IPS-20b (cell line): ENCODE results near the gene GPANK1.

Source experiments
- H3K27ac ChIP-seq: one replicate; pipeline ENCODE4 v1.5.1; 2013; ENCODE audit warnings: low read length
- H3K27me3 ChIP-seq: 2 replicates; pipeline ENCODE4 v1.6.1; 2013; ENCODE audit warnings: mild to moderate bottlenecking, low read length, inconsistent platforms; ENCODE audit not compliant: insufficient read depth
- H3K36me3 ChIP-seq: 2 replicates; pipeline ENCODE4 v1.6.1; 2013; ENCODE audit warnings: low read depth, mild to moderate bottlenecking, inconsistent platforms, low read length, moderate library complexity; ENCODE audit not compliant: insufficient read depth
- H3K4me1 ChIP-seq: 2 replicates; pipeline ENCODE4 v1.6.1; 2013; ENCODE audit warnings: mild to moderate bottlenecking, control low read depth, inconsistent platforms, low read length, moderate library complexity; ENCODE audit not compliant: insufficient read depth
- H3K4me3 ChIP-seq: 2 replicates; pipeline ENCODE4 v1.5.1; 2013; ENCODE audit warnings: mild to moderate bottlenecking, low read length, inconsistent platforms
- H3K9ac ChIP-seq: 2 replicates; pipeline ENCODE4 v1.6.1; 2013; ENCODE audit warnings: low read depth, mild to moderate bottlenecking, inconsistent platforms, low read length, moderate library complexity
- H3K9me3 ChIP-seq: 2 replicates; pipeline ENCODE4 v1.6.1; 2013; ENCODE audit warnings: mild to moderate bottlenecking, low read depth, low read length, inconsistent platforms; ENCODE audit not compliant: insufficient read depth

Gene GPANK1

DNA sequence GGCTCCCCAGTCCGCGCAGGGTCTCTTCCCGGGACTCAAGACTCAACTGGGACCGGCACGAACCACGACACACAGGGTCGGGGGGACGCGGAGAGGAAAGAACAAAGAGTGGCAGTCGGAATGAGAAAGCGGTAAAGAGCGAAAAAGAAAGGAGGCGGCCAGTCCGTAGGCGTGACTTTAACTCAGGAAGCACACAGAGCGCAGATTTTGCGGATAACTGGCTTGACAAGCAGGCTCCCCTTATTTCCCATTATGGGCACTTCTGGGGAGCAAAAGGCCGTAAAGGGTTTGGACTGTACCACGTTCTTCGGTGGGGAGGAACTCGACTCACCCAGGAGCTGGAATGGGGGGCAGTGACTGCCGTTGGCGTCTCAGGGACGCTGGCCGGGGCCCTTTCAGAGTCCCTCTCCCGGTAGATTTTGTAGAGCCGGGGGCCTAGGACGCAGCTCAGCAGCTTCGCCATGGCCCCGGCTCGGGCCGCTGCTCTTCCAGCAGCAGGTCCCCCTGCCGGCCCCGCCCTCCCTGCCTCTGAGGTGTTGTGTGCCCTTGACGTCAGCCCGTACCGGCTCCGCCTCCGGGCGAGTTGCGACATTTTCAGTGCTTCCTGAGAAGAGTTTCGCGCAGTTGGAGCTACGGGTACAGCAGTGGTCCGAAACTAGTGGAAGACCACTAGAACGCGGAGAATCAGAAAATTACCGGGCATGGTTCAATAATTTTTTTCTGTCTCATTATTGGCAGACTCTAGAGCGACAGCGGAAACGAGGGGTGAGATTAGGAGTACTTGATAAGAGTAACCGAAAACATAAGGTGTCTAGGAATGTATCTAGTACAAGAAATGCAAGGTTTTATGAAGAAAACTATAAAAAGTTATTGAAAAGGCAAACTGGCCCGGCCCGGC is 38.3 kb upstream of the GPANK1 start, which contains the start of gene ABHD16A:
ABHD16A (minus strand) TSS at position 506 of the 898 bp plus-strand sequence; CDS start at position 463, 43 bp downstream.
- H3K9ac ChIP-seq, result peak within 1 kb of the TSS; percentile 91
- H3K9me3 ChIP-seq, result no peaks in the 10 kb centered on the region
- H3K27me3 ChIP-seq, result no peaks in the 10 kb centered on the region
- peaks cover 13% of the 10 kb centered on the region; the same call in 1 of the 2 replicates for H3K36me3 ChIP-seq
- H3K4me1 ChIP-seq, result peaks cover 5% of the 10 kb centered on the region; the same call in 1 of the 2 replicates
- peak within 1 kb of the TSS; percentile 91 for H3K4me3 ChIP-seq
- H3K27ac ChIP-seq, result no peak within 1 kb of the TSS

DNA sequence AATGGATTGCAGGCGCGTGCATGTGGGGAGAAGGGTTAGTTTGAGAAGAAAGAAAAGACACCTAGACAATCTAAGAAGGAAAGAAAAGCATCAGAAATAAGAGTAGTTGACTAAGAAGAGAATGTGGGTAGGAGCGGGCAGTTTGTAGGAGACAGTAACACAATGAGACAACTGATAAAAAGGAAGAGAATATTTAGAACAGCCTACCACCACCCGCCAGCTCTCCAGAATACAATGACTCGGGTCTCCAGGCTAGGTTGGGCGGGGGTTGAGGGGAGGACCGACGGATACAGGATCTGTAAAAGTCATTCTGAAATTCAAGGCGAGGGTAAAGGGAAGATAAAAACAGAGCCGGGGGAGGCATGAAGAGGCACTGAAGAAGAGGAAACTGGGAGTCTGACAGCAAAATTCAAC is 37.6 kb upstream of the GPANK1 start:
- Histone ChIP-seq H3K9me3 (no peaks in the 10 kb centered on the region), H3K4me3 (peak overlapping the region; percentile 91), H3K36me3 (peaks cover 18% of the 10 kb centered on the region; the same call in 1 of the 2 replicates), H3K4me1 (peaks cover 5% of the 10 kb centered on the region; the same call in 1 of the 2 replicates), H3K9ac (peak overlapping the region; percentile 91), H3K27ac (no peak overlapping the region), H3K27me3 (no peaks in the 10 kb centered on the region)

DNA sequence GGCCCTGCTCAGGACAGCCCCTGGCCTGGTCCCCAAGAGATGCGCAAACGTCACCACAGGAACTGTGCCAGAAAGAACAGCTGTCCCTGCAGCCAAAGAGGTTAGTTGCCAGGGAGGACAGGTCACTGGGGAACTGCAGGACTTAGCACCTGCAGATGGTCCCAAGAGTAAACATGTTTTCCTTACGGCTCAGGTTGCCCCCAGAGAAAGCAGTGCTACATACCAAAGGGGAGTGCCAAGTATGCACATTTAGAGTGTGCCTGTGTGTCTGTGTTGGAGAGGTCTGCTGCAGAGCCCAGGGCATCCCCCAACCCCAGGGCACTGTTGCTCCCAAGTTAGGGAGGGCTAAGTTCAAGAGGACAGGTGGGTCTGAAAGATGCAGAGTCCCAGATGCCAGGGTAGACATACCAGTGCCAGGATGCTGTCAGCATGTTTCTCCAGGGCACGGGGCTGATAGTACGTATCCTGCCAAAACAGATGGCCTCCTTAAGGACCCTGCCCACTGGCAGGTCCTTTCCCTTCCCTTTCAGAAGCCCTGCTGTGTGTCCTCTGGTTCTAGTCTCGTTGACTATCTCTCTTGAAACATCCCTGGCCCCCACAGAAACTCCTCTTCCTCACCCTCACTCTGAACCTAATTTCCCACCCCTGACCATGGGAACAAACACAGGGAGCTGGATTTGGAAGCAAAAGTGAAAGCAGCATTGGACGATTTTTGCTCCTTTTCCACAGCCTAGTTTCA is 37.0 kb upstream of the GPANK1 start:
- Histone ChIP-seq H3K9me3 (no peaks in the 10 kb centered on the region), H3K27me3 (no peaks in the 10 kb centered on the region), H3K4me1 (peaks cover 5% of the 10 kb centered on the region; the same call in 1 of the 2 replicates), H3K9ac (peak overlapping the region; percentile 91), H3K27ac (no peak overlapping the region), H3K4me3 (peak overlapping the region; percentile 91), H3K36me3 (peaks cover 20% of the 10 kb centered on the region)

GRCh38 chr6:31700740-31701401 is 36.1 kb upstream of the GPANK1 start:
- no peak overlapping the region for H3K27ac ChIP-seq
- no peak overlapping the region for H3K4me3 ChIP-seq

DNA sequence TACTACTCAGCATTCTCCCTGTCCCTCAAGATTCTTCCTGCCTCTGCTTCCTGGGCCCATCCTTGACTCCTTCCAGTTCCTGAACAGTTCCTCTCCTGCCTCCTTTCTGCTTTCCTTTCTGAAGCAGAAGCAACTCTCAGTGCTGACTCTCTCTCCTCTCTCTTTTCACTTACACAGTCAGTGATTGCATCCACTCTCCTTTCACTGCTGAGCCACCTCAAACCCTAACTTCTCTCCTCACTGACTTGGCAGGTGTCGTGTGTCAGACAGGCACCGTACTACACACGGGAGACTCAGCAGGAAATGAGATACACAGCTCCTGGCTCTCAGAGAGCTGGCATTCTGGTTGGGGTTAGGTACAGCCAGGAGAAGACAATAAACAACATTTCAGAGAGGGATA is 32.8 kb upstream of the GPANK1 start:
- Histone ChIP-seq H3K4me1 (peaks cover 5% of the 10 kb centered on the region; the same call in 1 of the 2 replicates), H3K27me3 (no peaks in the 10 kb centered on the region), H3K9me3 (no peaks in the 10 kb centered on the region), H3K9ac (no peak overlapping the region), H3K36me3 (peaks cover 51% of the 10 kb centered on the region), H3K27ac (no peak overlapping the region), H3K4me3 (no peak overlapping the region)

More at GRCh38 chr6:31700740-31701401, 36.1 kb upstream of the GPANK1 start:
- peaks cover 5% of the 10 kb centered on the region; the same call in 1 of the 2 replicates for H3K4me1 ChIP-seq
- H3K9ac ChIP-seq, result no peak overlapping the region
- no peaks in the 10 kb centered on the region for H3K27me3 ChIP-seq
- H3K36me3 ChIP-seq, result peaks cover 28% of the 10 kb centered on the region
- no peaks in the 10 kb centered on the region for H3K9me3 ChIP-seq

- Histone ChIP-seq H3K36me3 (peaks cover 71% of the 10 kb centered on the region), H3K27me3 (no peaks in the 10 kb centered on the region), H3K4me1 (no peaks in the 10 kb centered on the region), H3K9ac (no peak overlapping the region), H3K27ac (no peak overlapping the region), H3K4me3 (no peak overlapping the region), H3K9me3 (no peaks in the 10 kb centered on the region)
Measured at GRCh38 chr6:31693535-31693934, 28.7 kb upstream of the GPANK1 start.

DNA sequence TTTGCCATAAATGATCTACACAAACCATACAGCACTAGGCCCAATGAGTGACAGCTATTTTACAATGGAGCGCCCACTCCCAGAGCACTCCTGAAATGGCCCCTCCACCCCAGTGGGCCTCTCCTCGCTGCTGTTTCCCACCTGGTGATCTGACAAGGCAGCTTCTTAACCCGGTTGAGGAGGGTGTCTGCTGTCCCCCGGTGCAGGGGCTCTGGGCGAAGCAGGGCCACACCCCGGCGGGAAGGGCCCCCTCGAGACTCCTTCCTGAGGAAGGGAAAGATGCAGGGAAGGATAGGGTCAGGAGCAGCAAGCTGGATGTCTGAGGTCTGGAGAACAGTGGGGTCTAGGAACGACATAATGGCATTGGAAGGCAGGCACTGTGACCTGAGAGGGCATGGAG is 28.1 kb upstream of the GPANK1 start:
- Histone ChIP-seq H3K9ac (no peak overlapping the region), H3K27ac (no peak overlapping the region), H3K4me3 (no peak overlapping the region), H3K9me3 (no peaks in the 10 kb centered on the region), H3K27me3 (no peaks in the 10 kb centered on the region), H3K4me1 (no peaks in the 10 kb centered on the region), H3K36me3 (peaks cover 78% of the 10 kb centered on the region)

DNA sequence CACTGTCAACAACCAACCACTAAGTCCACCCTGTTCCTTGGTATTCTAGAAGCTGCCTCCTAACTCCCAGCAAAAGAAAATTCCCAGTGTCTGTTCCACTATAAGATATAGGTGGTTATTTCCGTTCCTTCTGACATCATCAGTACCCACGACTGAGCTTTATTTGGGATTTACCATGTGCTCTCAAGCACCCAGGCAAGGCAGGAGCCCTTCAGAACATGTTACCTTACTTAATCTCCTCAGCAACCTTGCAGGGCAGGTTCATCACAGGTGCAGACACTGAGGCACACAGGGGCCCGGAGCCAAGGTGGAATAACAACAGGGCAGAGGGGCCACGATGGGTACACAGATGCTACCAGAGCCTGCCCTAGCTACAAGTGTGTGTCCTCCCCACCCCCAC is 27.6 kb upstream of the GPANK1 start:
- Histone ChIP-seq H3K36me3 (peaks cover 77% of the 10 kb centered on the region), H3K4me1 (no peaks in the 10 kb centered on the region)

GRCh38 chr6:31691564-31692108 is 26.8 kb upstream of the GPANK1 start:
- Histone ChIP-seq H3K4me3 (no peak overlapping the region), H3K36me3 (peaks cover 80% of the 10 kb centered on the region), H3K27ac (no peak overlapping the region), H3K4me1 (no peaks in the 10 kb centered on the region), H3K9me3 (no peaks in the 10 kb centered on the region), H3K9ac (no peak overlapping the region), H3K27me3 (no peaks in the 10 kb centered on the region)

More for the DNA sequence above, 27.6 kb upstream of the GPANK1 start:
- H3K27me3 ChIP-seq, result no peaks in the 10 kb centered on the region
- no peak overlapping the region for H3K9ac ChIP-seq
- no peak overlapping the region for H3K27ac ChIP-seq
- H3K4me3 ChIP-seq, result no peak overlapping the region
- no peaks in the 10 kb centered on the region for H3K9me3 ChIP-seq

DNA sequence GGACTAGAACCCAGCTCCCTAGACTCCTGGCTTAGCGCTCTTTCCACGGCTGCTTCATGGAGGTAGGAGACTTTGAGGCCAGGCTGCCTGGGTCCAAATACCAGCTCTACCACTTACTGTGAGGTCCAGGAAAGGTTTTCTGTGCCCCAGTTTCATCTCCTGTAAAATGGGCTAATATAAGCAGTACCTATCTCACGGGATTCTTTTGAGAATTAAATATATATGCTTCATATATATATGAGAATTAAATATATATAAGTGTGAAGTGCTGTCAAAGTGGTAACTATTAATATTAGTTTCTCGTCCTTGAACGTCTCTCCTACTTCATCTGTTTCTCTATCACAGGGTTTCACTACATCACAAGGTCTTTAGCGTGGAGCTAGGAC is 26.3 kb upstream of the GPANK1 start:
- Histone ChIP-seq H3K9ac (no peak overlapping the region), H3K9me3 (no peaks in the 10 kb centered on the region), H3K27me3 (no peaks in the 10 kb centered on the region), H3K27ac (no peak overlapping the region), H3K36me3 (peaks cover 80% of the 10 kb centered on the region), H3K4me3 (no peak overlapping the region), H3K4me1 (no peaks in the 10 kb centered on the region)
